ENCODE measurements around the gene C16orf86.

The C16orf86 gene

GRCh38 chr16:67666559-67667452 is at the start of gene C16orf86, which contains the start of gene ENKD1:
C16orf86 (plus strand) TSS chr16:67666814; CDS start chr16:67666971, 157 bp downstream.
ENKD1 (minus strand) TSS chr16:67666750; CDS start chr16:67666442, 308 bp downstream.
- no peak for DNase-seq (ENCODE audit: low read depth)
- TF ChIP-seq CTCF (conservative IDR thresholded peaks at IDR 0.05; ENCODE audit: low read depth, low read length), result no peak
- peak within 1 kb of the TSS; percentile 58 for H3K4me3 ChIP-seq (ENCODE audit: low read length)

GRCh38 chr16:67628216-67628615 is 38.4 kb upstream of the C16orf86 start:
- H3K4me3 ChIP-seq (ENCODE audit: low read length), result no peak overlapping the region
- DNase-seq (ENCODE audit: low read depth), result no peak
- no peak for TF ChIP-seq CTCF (conservative IDR thresholded peaks at IDR 0.05; ENCODE audit: low read depth, low read length)

- H3K4me3 ChIP-seq (ENCODE audit: low read length), result no peak overlapping the region
- no peak for TF ChIP-seq CTCF (conservative IDR thresholded peaks at IDR 0.05; ENCODE audit: low read depth, low read length)
- DNase-seq (ENCODE audit: low read depth), result no peak
Observed at GRCh38 chr16:67632415-67633172, 34.0 kb upstream of the C16orf86 start.

- TF ChIP-seq CTCF (conservative IDR thresholded peaks at IDR 0.05; ENCODE audit: low read depth, low read length), result no peak
- DNase-seq (ENCODE audit: low read depth), result no peak
- no peak overlapping the region for H3K4me3 ChIP-seq (ENCODE audit: low read length)
Observed at GRCh38 chr16:67636713-67637112, 29.9 kb upstream of the C16orf86 start.

GRCh38 chr16:67637625-67638024 is 29.0 kb upstream of the C16orf86 start:
- TF ChIP-seq CTCF (conservative IDR thresholded peaks at IDR 0.05; ENCODE audit: low read depth, low read length), result no peak
- no peak overlapping the region for H3K4me3 ChIP-seq (ENCODE audit: low read length)
- DNase-seq (ENCODE audit: low read depth), result no peak

GRCh38 chr16:67641779-67642708 is 24.6 kb upstream of the C16orf86 start:
- H3K4me3 ChIP-seq (ENCODE audit: low read length), result no peak overlapping the region
- no peak for DNase-seq (ENCODE audit: low read depth)
- no peak for TF ChIP-seq CTCF (conservative IDR thresholded peaks at IDR 0.05; ENCODE audit: low read depth, low read length)

All from retinal pigment epithelial cell (primary cell).